ENCODE results near the gene ORM2. TPM values are rescaled to one million over a fixed set of nuclear protein-coding genes. Genes with fewer than 3 reads are reported as not detected.
A peak's percentile ranks its signal among the peaks of the same experiment; 100 is the strongest.
"Not testable (repeated sequence)": the region's sequence is repeated elsewhere in the genome, so short reads cannot be mapped to it uniquely, and the experiment has no call there.

ORM2 gene
- not detected in 2 replicates for total RNA-seq
- total RNA-seq (2013): not detected
- polyA plus RNA-seq: not detected in 2 replicates
- polyA minus RNA-seq: not detected in 2 replicates

- H4K20me1 ChIP-seq (ENCODE audit: control insufficient read depth, insufficient read depth, low read length, poor library complexity, severe bottlenecking); H3K4me2 ChIP-seq (replicated peaks; ENCODE audit: low read depth, low read length, poor library complexity, severe bottlenecking); H3K9ac ChIP-seq (ENCODE audit: low read length); DNase-seq; H3K9me3 Mint-ChIP-seq (ENCODE audit: insufficient read depth); H3K36me3 ChIP-seq (replicated peaks in 1 of 2; ENCODE audit: control extremely low read depth in 1 of 2, control insufficient read depth in 1 of 2, extremely low read depth in 1 of 2, insufficient read depth in 2 of 2, low read length in 1 of 2); CTCF ChIA-PET; H3K4me1 ChIP-seq (ENCODE audit: control insufficient read depth in 2 of 2, insufficient read depth in 2 of 2, low read length in 2 of 2); H3K4me3 ChIP-seq (ENCODE audit: control extremely low read depth in 1 of 5, extremely low read depth in 1 of 5, insufficient read depth in 1 of 5, low read depth in 2 of 5, low read length in 4 of 5); H3K4me3 Mint-ChIP-seq; H3K27me3 Mint-ChIP-seq; H3K27me3 ChIP-seq (replicated peaks in 1 of 4; ENCODE audit: control extremely low read depth in 1 of 4, control insufficient read depth in 3 of 4, insufficient read depth in 4 of 4, low read length in 3 of 4); ATAC-seq (ENCODE audit: low read depth); H2AFZ ChIP-seq (ENCODE audit: insufficient read depth, low read depth, low read length, poor library complexity, severe bottlenecking); intact Hi-C loops (cut with micrococcal nuclease); H3K27ac ChIP-seq (ENCODE audit: low read length in 2 of 2); H3K9me3 ChIP-seq (ENCODE audit: control extremely low read depth in 1 of 3, control insufficient read depth in 2 of 3, insufficient read depth in 1 of 3, low read length in 2 of 3); POLR2A ChIA-PET; H3K79me2 ChIP-seq (ENCODE audit: control insufficient read depth, insufficient read depth, low read length): not testable (repeated sequence)
- Mint-ChIP-seq H3K27ac (peak within 1 kb of the TSS; percentile 74), H3K4me1 (peaks cover 14% of the 10 kb centered on the region)
- no CpG with 5 or more reads among the region's 10 CpGs for WGBS (ENCODE audit: insufficient coverage)
Observed at GRCh38 chr9:114329625-114330022, at the start of gene ORM2. Gene ORM2, plus strand, starts transcription at chr9:114329869. Its CDS starts 36 bp downstream, at chr9:114329905.

DNA sequence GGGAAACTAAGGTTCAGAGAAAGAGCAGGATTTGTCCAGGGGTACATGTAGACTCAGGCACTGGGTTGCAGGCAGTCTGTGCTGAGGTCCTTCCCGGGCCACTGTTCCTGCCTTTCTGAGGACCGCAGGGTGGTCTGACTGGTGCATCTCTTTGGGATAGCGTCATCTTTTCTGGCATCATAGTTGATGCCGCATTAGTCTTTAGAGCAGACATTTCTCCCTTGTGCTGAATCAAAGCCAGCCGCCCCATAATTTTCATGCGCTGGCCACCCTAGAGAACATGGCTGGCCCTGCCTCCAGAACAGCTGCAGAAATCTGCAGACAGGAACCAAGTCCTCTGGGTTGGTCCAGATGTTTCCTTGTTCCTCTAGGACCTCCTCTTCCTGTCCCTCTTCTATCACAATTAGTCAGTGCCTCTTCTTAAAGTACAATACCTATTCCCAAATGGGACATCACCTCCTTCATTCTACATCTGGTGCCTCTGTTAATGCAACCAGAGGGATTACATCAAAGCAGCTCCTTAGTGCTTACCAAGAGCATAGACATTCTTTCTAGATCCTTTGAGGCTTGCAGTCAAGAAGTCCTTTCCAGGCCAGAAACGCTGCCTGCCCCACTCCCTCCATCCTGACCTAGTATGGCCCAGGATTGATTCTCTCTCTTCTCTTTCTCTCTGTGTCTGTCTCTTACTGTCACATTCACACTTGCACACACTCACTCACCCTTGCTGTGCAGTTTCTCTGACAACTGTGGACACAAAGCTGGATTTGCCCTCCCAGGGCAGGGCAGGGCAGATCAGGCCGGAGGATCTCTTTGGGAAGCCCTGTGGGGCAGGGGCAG lies 48.8 kb upstream of the ORM2 start:
- H3K9ac ChIP-seq (ENCODE audit: low read length): no peak overlapping the region
- WGBS (ENCODE audit: insufficient coverage): 93% methylated on average over 8 of the region's 8 CpGs

More for the DNA sequence above, 48.8 kb upstream of the ORM2 start:
- H3K27ac ChIP-seq (ENCODE audit: low read length in 2 of 2): no peak overlapping the region
- H3K4me1 Mint-ChIP-seq: no peaks in the 10 kb centered on the region
- POLR2A ChIA-PET: no interaction called here
- DNase-seq (no peak), ATAC-seq (ENCODE audit: low read depth) (no peak)
- no peak overlapping the region for H3K4me3 ChIP-seq (ENCODE audit: control extremely low read depth in 1 of 5, extremely low read depth in 1 of 5, insufficient read depth in 1 of 5, low read depth in 2 of 5, low read length in 4 of 5)
- TF ChIP-seq CTCF (IDR thresholded peaks at IDR 0.05) (no peak), EZH2 (IDR thresholded peaks at IDR 0.05; ENCODE audit: borderline replicate concordance, insufficient read depth, low read depth, low read length, poor library complexity, severe bottlenecking) (no peak)
- no peaks in the 10 kb centered on the region for H3K79me2 ChIP-seq (ENCODE audit: control insufficient read depth, insufficient read depth, low read length)
- no peaks in the 10 kb centered on the region for H3K27me3 ChIP-seq (replicated peaks in 1 of 4; ENCODE audit: control extremely low read depth in 1 of 4, control insufficient read depth in 3 of 4, insufficient read depth in 4 of 4, low read length in 3 of 4)
- H2AFZ ChIP-seq (ENCODE audit: insufficient read depth, low read depth, low read length, poor library complexity, severe bottlenecking): no peak overlapping the region
- no peak overlapping the region for H3K4me3 Mint-ChIP-seq
- intact Hi-C loops (cut with micrococcal nuclease): no loop called here
- no peaks in the 10 kb centered on the region for H3K36me3 ChIP-seq (replicated peaks in 1 of 2; ENCODE audit: control extremely low read depth in 1 of 2, control insufficient read depth in 1 of 2, extremely low read depth in 1 of 2, insufficient read depth in 2 of 2, low read length in 1 of 2)
- peaks cover 9% of the 10 kb centered on the region for H3K27me3 Mint-ChIP-seq
- no peaks in the 10 kb centered on the region for H3K9me3 ChIP-seq (ENCODE audit: control extremely low read depth in 1 of 3, control insufficient read depth in 2 of 3, insufficient read depth in 1 of 3, low read length in 2 of 3)
- no peaks in the 10 kb centered on the region for H3K9me3 Mint-ChIP-seq (ENCODE audit: insufficient read depth)
- H3K4me1 ChIP-seq (ENCODE audit: control insufficient read depth in 2 of 2, insufficient read depth in 2 of 2, low read length in 2 of 2): no peaks in the 10 kb centered on the region
- no peak overlapping the region for H3K4me2 ChIP-seq (replicated peaks; ENCODE audit: low read depth, low read length, poor library complexity, severe bottlenecking)
- H3K27ac Mint-ChIP-seq: no peak overlapping the region
- H4K20me1 ChIP-seq (ENCODE audit: control insufficient read depth, insufficient read depth, low read length, poor library complexity, severe bottlenecking): no peaks in the 10 kb centered on the region
- CTCF ChIA-PET: interaction anchor here (0.6 kb wide), 1 partner anchor 90 kb away, joined by 3 read pairs; no protein-coding TSS in a partner anchor
